Gastrocnemius medialis (tissue), 4 donors: ENCODE results near the gene FAM78B. TPM values are rescaled to one million over a fixed set of nuclear protein-coding genes. Genes with fewer than 3 reads are reported as not detected.

Source experiments
- ATAC-seq, 2 donors: fragments of 150-250 bp; one replicate each; pipeline ENCODE4 v1.9.1; 2016
- DNase-seq, 2 donors: peaks; one replicate each; pipeline ENCODE4 v3.0.0-alpha.2; 2019
- H3K27ac ChIP-seq, 4 donors: fragments of 200-600 bp; sonication (generic); 1 replicate in 1 of 4; 2 replicates in 3 of 4; pipeline ENCODE4 v1.5.1; 2016 to 2018; ENCODE audit warnings: mild to moderate bottlenecking in 2 of 4, moderate library complexity in 1 of 4
- H3K27me3 ChIP-seq, 3 donors: fragments of 200-600 bp; sonication (generic) in 2 of 3; 1 replicate in 1 of 3; 2 replicates in 2 of 3; pipeline versions ENCODE4 v1.5.1 to v1.6.0; 2016 to 2019; ENCODE audit warnings: mild to moderate bottlenecking in 1 of 3, moderate library complexity in 1 of 3
- H3K36me3 ChIP-seq, 2 donors: fragments of 200-600 bp; sonication (generic) in 1 of 2; one replicate each; pipeline ENCODE4 v1.5.1; 2017 to 2018
- H3K4me1 ChIP-seq, 2 donors: fragments of 200-600 bp; sonication (generic) in 1 of 2; one replicate each; pipeline ENCODE4 v1.5.1; 2016 to 2017; ENCODE audit warnings: mild to moderate bottlenecking in 2 of 2
- H3K4me3 ChIP-seq, 4 donors: fragments of 200-600 bp; sonication (generic) in 3 of 4; 1 replicate in 1 of 4; 2 replicates in 3 of 4; pipeline ENCODE4 v1.5.1; 2016 to 2019; ENCODE audit warnings: mild to moderate bottlenecking in 2 of 4
- H3K9me3 ChIP-seq, 3 donors: fragments of 200-600 bp; sonication (generic) in 2 of 3; 1 replicate in 1 of 3; 2 replicates in 2 of 3; pipeline ENCODE4 v1.5.1; 2016 to 2019
- POLR2A ChIP-seq, 2 donors: fragments of 450-650 bp; IDR thresholded peaks; one replicate each; pipeline ENCODE4 v1.6.1; 2017; ENCODE audit warnings: antibody characterized with exemption in 2 of 2, mild to moderate bottlenecking in 2 of 2, moderate library complexity in 2 of 2
- in situ Hi-C, 4 donors: fragments of 200-750 bp; cut with MboI; loops; one replicate each; pipeline versions ENCODE4 v1.15.0 to v1.8.0; 2017; ENCODE audit warnings: low sequenced_read_pairs in 4 of 4
- intact Hi-C: fragments of 100-400 bp; cut with DNase I; formaldehyde crosslinking; loops from one replicate; pipeline ENCODE4 v1.15.1; 2023; ENCODE audit warnings: low total_unique reads
- total RNA-seq, 4 donors: library from RNA; depleted of rRNA; stranded (reverse); fragments of >200 nt; gene quantifications; one replicate each; pipeline versions ENCODE4 v1.1.0 to v1.2.3, GENCODE V29; 2016
- TF ChIP-seq, protein P1 (sequence below), 5 experiments: fragments of 450-650 bp in 3 of 5; fragments of 200-600 bp in 2 of 5; sonication (generic) in 2 of 5; IDR thresholded peaks in 4 of 5; conservative IDR thresholded peaks in 1 of 5; 1 replicate in 4 of 5; 2 replicates in 1 of 5; pipeline ENCODE4 v1.5.1; 2016 to 2019; ENCODE audit warnings: antibody characterized with exemption in 5 of 5, mild to moderate bottlenecking in 3 of 5, moderate library complexity in 3 of 5

FAM78B gene
- total RNA-seq, 4 donors from 2014 or later: 1.6 to 9.9 (median 2.6) TPM

DNA sequence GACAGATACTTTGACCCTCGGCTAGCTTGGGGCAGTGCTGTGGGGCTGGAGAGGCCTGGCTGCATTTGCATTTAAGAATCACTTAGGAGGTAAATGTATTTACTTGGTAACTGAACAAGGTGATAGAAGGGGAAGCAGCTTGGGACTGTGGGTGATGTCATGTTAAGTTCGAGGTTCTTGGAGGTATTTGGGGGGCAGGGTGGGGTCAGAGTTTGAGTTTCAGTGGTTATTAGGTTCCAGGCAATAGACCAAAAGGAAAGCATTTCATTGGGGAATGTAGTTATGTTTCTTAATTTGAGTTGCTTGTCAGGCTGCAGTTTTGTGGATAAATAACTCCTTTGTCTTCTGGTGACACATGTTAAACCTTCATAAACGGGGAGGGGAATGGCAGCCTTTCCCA is 2.4 kb upstream of the FAM78B start:
- Histone ChIP-seq H3K27me3 (no peaks in the 10 kb centered on the region), H3K27ac (no peak overlapping the region), H3K4me3 (no peak overlapping the region), H3K36me3 (no peaks in the 10 kb centered on the region), H3K9me3 (no peaks in the 10 kb centered on the region), H3K4me1 (peaks cover 11 to 21% of the 10 kb centered on the region in 2 donors)
- in situ Hi-C loops: loop anchor here in 2 of 4 donors (25.0 kb wide), 2 partner anchors 232 to 532 kb away; partner anchors contain the start of gene MGST3 (in 1 of the 2)
- intact Hi-C loops: loop anchor here (5.0 to 10.0 kb wide), 5 partner anchors 106 to 668 kb away; partner anchors contain the start of genes MGST3 and POGK
- TF ChIP-seq POLR2A (IDR thresholded peaks at IDR 0.05): no peak
- TF ChIP-seq, protein P1, sequence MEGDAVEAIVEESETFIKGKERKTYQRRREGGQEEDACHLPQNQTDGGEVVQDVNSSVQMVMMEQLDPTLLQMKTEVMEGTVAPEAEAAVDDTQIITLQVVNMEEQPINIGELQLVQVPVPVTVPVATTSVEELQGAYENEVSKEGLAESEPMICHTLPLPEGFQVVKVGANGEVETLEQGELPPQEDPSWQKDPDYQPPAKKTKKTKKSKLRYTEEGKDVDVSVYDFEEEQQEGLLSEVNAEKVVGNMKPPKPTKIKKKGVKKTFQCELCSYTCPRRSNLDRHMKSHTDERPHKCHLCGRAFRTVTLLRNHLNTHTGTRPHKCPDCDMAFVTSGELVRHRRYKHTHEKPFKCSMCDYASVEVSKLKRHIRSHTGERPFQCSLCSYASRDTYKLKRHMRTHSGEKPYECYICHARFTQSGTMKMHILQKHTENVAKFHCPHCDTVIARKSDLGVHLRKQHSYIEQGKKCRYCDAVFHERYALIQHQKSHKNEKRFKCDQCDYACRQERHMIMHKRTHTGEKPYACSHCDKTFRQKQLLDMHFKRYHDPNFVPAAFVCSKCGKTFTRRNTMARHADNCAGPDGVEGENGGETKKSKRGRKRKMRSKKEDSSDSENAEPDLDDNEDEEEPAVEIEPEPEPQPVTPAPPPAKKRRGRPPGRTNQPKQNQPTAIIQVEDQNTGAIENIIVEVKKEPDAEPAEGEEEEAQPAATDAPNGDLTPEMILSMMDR (IDR thresholded peaks at IDR 0.05 in 4 of 5, conservative IDR thresholded peaks at IDR 0.05 in 1 of 5): no peak
- no peak for DNase-seq
- no peak for ATAC-seq

- Histone ChIP-seq H3K4me1 (peaks cover 11 to 21% of the 10 kb centered on the region in 2 donors), H3K9me3 (no peaks in the 10 kb centered on the region), H3K27me3 (no peaks in the 10 kb centered on the region), H3K4me3 (peak overlapping the region; percentile 59 to 69 (median 64)), H3K36me3 (no peaks in the 10 kb centered on the region), H3K27ac (peak overlapping the region; percentile 82 to 89 (median 86))
- DNase-seq (no peak), ATAC-seq (peak; percentile 13 to 17)
- intact Hi-C loops (loop anchor here (2.0 to 10.0 kb wide), 6 partner anchors 107 to 670 kb away; partner anchors contain the start of genes MGST3 and POGK), in situ Hi-C loops (loop anchor here in 2 of 4 donors (25.0 kb wide), 2 partner anchors 230 to 530 kb away; partner anchors contain the start of gene MGST3 (in 1 of the 2))
- TF ChIP-seq, protein P1 (IDR thresholded peaks at IDR 0.05 in 4 of 5, conservative IDR thresholded peaks at IDR 0.05 in 1 of 5): peak in 1 of 5 experiments; percentile 12
- no peak for TF ChIP-seq POLR2A (IDR thresholded peaks at IDR 0.05)
Measured at GRCh38 chr1:166167572-166167925, 748 bp upstream of the FAM78B start.

DNA sequence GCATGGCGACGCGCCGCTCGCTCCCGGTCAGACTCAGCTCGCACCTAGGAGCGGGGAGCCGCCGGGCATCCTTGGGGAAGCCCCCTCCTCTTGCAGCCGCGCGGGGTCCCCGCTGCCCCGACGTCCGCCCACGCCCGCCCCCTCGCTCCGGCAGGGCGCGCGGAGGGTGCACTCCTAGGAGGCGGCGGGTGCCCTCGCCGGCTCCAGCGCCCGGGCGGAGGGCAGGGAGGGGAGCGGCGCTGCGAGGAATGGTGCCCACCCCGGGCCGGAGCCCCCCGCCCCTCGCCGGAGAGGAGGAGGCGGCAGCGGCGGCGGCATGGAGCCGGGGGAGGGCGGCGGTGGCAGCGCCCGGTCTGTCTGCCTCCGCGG is 488 bp downstream of the FAM78B start:
- no peaks in the 10 kb centered on the region for H3K9me3 ChIP-seq
- intact Hi-C loops: loop anchor here (2.0 to 10.0 kb wide), 6 partner anchors 108 to 671 kb away; partner anchors contain the start of genes MGST3 and POGK
- H3K4me1 ChIP-seq: peaks cover 11 to 21% of the 10 kb centered on the region in 2 donors
- in situ Hi-C loops: loop anchor here in 2 of 4 donors (25.0 kb wide), 2 partner anchors 229 to 529 kb away; partner anchors contain the start of gene MGST3 (in 1 of the 2)
- H3K27me3 ChIP-seq: no peaks in the 10 kb centered on the region
- peak overlapping the region; percentile 82 to 89 (median 86) for H3K27ac ChIP-seq
- peak overlapping the region; percentile 59 to 69 (median 64) for H3K4me3 ChIP-seq
- H3K36me3 ChIP-seq: no peaks in the 10 kb centered on the region
- TF ChIP-seq, protein P1 (IDR thresholded peaks at IDR 0.05 in 4 of 5, conservative IDR thresholded peaks at IDR 0.05 in 1 of 5): no peak
- TF ChIP-seq POLR2A (IDR thresholded peaks at IDR 0.05): no peak
- peak in 1 of 2 donors; percentile 5 for ATAC-seq
- DNase-seq: no peak

- Histone ChIP-seq H3K9me3 (no peaks in the 10 kb centered on the region), H3K4me1 (peaks cover 11 to 21% of the 10 kb centered on the region in 2 donors), H3K27me3 (no peaks in the 10 kb centered on the region), H3K36me3 (no peaks in the 10 kb centered on the region), H3K27ac (peak overlapping the region in 1 of 4 donors; percentile 86), H3K4me3 (peak overlapping the region; percentile 59 to 69 (median 64))
- DNase-seq: peak in 1 of 2 donors; percentile 14
- ATAC-seq: no peak
- TF ChIP-seq, protein P1 (IDR thresholded peaks at IDR 0.05 in 4 of 5, conservative IDR thresholded peaks at IDR 0.05 in 1 of 5): no peak
- no peak for TF ChIP-seq POLR2A (IDR thresholded peaks at IDR 0.05)
- intact Hi-C loops (loop anchor here (2.0 to 10.0 kb wide), 6 partner anchors 109 to 672 kb away; partner anchors contain the start of genes MGST3 and POGK), in situ Hi-C loops (loop anchor here in 2 of 4 donors (25.0 kb wide), 2 partner anchors 228 to 528 kb away; partner anchors contain the start of gene MGST3 (in 1 of the 2))
Measured at GRCh38 chr1:166165661-166166328, 1.0 kb downstream of the FAM78B start.
